GM13977 (cell line): ENCODE data around the gene MAB21L3.

ENCODE experiments used
- DNase-seq: peaks from one replicate; pipeline ENCODE4 v3.0.0; 2012; ENCODE audit warnings: low spot score
- in situ Hi-C: fragments of 300-500 bp; cut with MboI; formaldehyde crosslinking; loops from one replicate; pipeline ENCODE4 v1.12.0; 2022; ENCODE audit warnings: low sequenced_read_pairs, low pct_unique_long_range_greater_than_20kb, mixed read lengths, inconsistent platforms; ENCODE audit not compliant: unreplicated experiment
- TF ChIP-seq, protein P1 (sequence below): IDR thresholded peaks from 2 replicates; pipeline ENCODE4 v1.5.1; 2012; ENCODE audit warnings: mild to moderate bottlenecking, control low read depth; ENCODE audit not compliant: insufficient read depth; ENCODE audit errors: extremely low read depth, missing control alignments

The MAB21L3 gene

DNA sequence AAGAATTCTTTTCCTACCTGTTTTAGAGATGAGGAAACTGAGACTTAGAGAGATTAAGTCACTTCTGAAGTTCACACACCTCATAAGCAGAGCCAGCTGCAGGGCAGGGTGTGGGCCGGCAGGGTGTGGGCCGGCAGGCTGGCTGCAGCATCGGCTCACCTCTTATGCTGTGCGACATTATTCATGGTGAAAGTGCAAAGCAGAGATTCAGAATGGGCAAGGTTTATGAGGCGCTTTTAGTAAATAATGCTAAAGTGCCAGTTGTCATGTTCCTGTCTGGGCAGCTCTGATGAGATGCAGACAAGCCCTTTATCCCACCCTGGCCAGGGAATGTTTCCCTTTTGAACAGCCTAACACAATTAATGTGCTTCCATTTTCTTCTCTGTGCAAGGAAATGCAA, 14.6 kb downstream of the MAB21L3 start:
- in situ Hi-C loops = no loop called here
- TF ChIP-seq, protein P1, sequence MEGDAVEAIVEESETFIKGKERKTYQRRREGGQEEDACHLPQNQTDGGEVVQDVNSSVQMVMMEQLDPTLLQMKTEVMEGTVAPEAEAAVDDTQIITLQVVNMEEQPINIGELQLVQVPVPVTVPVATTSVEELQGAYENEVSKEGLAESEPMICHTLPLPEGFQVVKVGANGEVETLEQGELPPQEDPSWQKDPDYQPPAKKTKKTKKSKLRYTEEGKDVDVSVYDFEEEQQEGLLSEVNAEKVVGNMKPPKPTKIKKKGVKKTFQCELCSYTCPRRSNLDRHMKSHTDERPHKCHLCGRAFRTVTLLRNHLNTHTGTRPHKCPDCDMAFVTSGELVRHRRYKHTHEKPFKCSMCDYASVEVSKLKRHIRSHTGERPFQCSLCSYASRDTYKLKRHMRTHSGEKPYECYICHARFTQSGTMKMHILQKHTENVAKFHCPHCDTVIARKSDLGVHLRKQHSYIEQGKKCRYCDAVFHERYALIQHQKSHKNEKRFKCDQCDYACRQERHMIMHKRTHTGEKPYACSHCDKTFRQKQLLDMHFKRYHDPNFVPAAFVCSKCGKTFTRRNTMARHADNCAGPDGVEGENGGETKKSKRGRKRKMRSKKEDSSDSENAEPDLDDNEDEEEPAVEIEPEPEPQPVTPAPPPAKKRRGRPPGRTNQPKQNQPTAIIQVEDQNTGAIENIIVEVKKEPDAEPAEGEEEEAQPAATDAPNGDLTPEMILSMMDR = no peak
- no peak for DNase-seq

DNA sequence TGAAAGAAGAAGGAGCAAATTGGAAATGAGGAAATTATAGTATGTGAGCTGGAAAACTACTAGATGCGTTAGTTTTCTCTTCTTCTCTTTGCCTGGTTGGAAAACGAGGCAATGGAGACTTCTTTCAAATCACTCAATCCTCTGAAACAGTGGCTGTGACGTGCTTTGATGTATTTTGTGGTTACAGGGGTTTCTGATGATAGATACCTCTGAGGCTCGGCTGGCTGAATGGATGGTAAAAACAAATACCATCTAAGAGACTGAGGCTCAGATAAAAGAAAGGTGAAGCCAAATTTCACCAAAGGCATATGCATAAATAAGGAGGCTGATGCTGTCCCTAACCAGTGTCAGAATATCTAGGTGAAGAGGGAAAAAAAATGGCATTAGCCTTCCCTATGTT, 15.1 kb downstream of the MAB21L3 start:
- DNase-seq = no peak
- in situ Hi-C loops = no loop called here
- TF ChIP-seq, protein P1 = no peak

DNA sequence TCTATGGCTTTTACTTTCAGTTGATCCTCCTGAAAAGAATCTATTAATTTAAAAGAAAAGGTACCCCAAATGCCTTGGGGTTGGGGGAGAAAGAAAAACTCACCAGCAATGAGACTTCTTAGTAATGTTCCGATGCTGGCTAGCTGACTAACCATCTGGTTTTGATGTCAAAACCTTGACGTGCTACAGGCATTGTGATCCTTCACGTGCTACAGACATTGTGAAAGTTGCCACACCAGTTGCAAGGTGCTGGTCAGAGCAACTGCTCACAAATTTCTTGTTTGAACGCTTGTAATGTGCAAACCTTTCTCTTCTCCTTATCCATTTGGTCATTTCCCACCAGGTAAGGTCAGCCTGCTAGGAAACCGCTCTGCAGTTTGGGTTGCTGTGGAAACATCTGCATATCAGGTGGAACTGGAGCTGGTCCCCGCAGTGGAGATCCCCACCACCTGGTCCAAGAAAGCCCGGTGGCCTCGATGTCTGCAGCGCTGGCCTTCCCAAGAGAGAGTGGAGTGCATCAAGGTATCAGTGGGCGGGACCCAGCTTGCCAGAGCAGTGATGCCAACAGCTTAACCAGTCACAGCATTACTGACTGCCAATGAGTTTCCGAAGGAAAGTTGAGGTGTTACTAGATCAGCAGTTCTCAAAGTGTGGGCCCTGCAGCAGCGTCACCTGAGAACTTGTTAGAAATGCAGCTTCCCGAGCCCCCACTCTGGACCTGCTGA, 16.1 kb downstream of the MAB21L3 start:
- in situ Hi-C loops = no loop called here
- TF ChIP-seq, protein P1 = no peak
- no peak for DNase-seq

DNA sequence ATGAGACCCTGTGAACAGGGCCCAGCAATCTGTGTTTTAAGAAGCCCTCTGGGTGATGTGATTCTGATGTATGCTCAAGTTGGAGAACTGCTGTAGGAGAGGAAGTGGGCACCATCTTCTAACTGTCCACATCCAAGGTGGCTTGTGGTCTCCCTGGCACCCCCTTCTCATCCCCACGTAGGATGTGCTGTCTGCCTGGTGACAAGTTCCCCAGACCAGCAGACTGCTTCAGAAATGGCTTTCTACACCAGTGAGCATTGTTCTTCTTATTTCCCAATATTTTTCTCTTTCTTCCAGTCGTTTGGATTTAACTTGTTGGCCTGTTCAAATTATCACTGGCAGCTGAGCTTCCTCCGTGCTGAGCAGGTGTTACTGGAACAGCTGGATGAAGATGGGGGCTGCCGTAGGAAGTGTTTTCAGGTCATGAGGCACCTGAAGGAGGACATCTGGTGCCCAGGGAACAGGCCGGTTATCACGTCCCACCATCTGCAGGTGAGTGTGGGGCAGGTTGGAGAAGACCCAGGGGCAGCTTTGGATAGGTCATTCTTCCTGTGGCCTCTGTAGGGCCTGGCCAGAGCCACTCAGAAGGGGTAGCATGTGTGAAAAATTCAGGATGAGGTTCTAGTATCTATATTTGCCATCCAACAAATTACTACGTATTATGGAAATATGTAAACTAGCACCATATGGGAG, 16.8 kb downstream of the MAB21L3 start:
- no peak for DNase-seq
- in situ Hi-C loops = no loop called here
- TF ChIP-seq, protein P1 = no peak

DNA sequence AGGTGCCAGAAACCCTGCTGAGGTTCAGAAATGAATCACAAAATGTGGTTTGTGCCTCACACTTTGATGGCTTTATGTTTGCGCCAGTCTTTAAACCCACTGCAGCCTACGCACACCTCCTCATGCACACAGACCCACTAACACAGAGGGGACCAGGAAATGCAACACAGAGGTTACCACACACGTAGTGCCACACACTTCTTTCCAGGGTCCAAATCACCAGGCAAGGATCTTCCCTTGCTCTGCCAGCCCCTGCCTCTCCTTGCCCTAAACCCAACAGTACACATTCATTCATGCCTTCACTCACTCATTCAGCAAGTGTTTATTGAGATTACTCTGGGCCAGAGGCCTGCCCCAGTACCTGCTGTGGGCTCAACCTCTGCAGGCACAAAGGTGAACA, 17.5 kb downstream of the MAB21L3 start:
- TF ChIP-seq, protein P1 = no peak
- DNase-seq = no peak
- in situ Hi-C loops = no loop called here

DNA sequence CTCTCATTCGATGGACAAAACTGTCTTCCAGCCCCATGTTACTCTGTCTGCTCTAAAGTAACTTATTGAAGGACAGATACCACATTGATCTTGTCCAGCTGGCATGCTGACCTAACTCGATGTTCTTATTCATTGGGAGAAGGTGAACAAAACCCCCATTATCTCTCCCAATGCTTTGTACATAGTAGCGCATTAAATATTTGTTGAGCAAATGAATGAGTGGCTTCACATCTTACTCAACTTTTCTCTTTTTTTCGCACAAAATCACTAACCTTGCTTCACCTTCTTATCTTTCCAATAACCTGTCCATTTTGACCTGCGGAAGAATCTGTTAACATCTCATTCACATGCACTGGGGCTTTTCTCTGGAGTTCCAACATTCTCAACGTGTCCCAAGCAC, 18.3 kb downstream of the MAB21L3 start:
- TF ChIP-seq, protein P1 = no peak
- no peak for DNase-seq
- in situ Hi-C loops = no loop called here
